GM12891 (cell line): ENCODE measurements around the gene NGEF.

Experiments used
- POLR2AphosphoS5 ChIP-seq: IDR thresholded peaks from 2 replicates; pipeline ENCODE4 v1.6.1; 2011; ENCODE audit warnings: low read depth, low read length, control low read depth
- SPI1 ChIP-seq: IDR thresholded peaks from 2 replicates; pipeline ENCODE4 v1.6.1; 2011; ENCODE audit warnings: low read depth, low read length, control low read depth

GRCh38 chr2:232970051-232970450 is 43.0 kb downstream of the NGEF start:
- TF ChIP-seq SPI1 (no peak), POLR2AphosphoS5 (no peak)
